ENCODE data around the gene DDX19B.
A peak's percentile ranks its signal among the peaks of the same experiment; 100 is the strongest.
"Not testable (repeated sequence)": the region's sequence is repeated elsewhere in the genome, so short reads cannot be mapped to it uniquely, and the experiment has no call there.

DDX19B gene

GRCh38 chr16:70287304-70287971, 11.5 kb upstream of the DDX19B start:
- not testable (repeated sequence) for DNase-seq (ENCODE audit: low read depth)

GRCh38 chr16:70289229-70290094, 9.5 kb upstream of the DDX19B start, which contains the start of gene AARS1:
Gene AARS1 (minus strand): TSS chr16:70289506. CDS start chr16:70282763, 6,743 bp downstream.
- DNase-seq (ENCODE audit: low read depth): peak; percentile 84

- no peak for DNase-seq (ENCODE audit: low read depth)
Measured at GRCh38 chr16:70290949-70291519, 8.0 kb upstream of the DDX19B start.

- not testable (repeated sequence) for DNase-seq (ENCODE audit: low read depth)
Measured at GRCh38 chr16:70292148-70292547, 6.8 kb upstream of the DDX19B start.

- no peak for DNase-seq (ENCODE audit: low read depth)
Measured at GRCh38 chr16:70294385-70295025, 4.5 kb upstream of the DDX19B start.

- no peak for DNase-seq (ENCODE audit: low read depth)
Measured at GRCh38 chr16:70295634-70296033, 3.4 kb upstream of the DDX19B start.

GRCh38 chr16:70301121-70301520, 2.1 kb downstream of the DDX19B start:
- DNase-seq (ENCODE audit: low read depth): no peak

- no peak for DNase-seq (ENCODE audit: low read depth)
Measured at GRCh38 chr16:70302745-70303144, 3.8 kb downstream of the DDX19B start.

GRCh38 chr16:70304892-70305448, 6.0 kb downstream of the DDX19B start:
- DNase-seq (ENCODE audit: low read depth): no peak

GRCh38 chr16:70306880-70307279, 7.9 kb downstream of the DDX19B start:
- no peak for DNase-seq (ENCODE audit: low read depth)

- DNase-seq (ENCODE audit: low read depth): not testable (repeated sequence)
Measured at GRCh38 chr16:70307726-70308125, 8.7 kb downstream of the DDX19B start.

- no peak for DNase-seq (ENCODE audit: low read depth)
Measured at GRCh38 chr16:70320121-70320520, 21.1 kb downstream of the DDX19B start.

- no peak for DNase-seq (ENCODE audit: low read depth)
Measured at GRCh38 chr16:70324998-70325747, 26.2 kb downstream of the DDX19B start.

GRCh38 chr16:70331091-70331490, 32.1 kb downstream of the DDX19B start:
- no peak for DNase-seq (ENCODE audit: low read depth)

- no peak for DNase-seq (ENCODE audit: low read depth)
Measured at GRCh38 chr16:70331588-70332358, 32.8 kb downstream of the DDX19B start.

- not testable (repeated sequence) for DNase-seq (ENCODE audit: low read depth)
Measured at GRCh38 chr16:70332728-70333127, 33.7 kb downstream of the DDX19B start.

- DNase-seq (ENCODE audit: low read depth): no peak
Measured at GRCh38 chr16:70337814-70338213, 38.8 kb downstream of the DDX19B start.

- no peak for DNase-seq (ENCODE audit: low read depth)
Measured at GRCh38 chr16:70341600-70341999, 42.6 kb downstream of the DDX19B start.

GRCh38 chr16:70342016-70342415, 43.0 kb downstream of the DDX19B start:
- no peak for DNase-seq (ENCODE audit: low read depth)

- no peak for DNase-seq (ENCODE audit: low read depth)
Measured at GRCh38 chr16:70345840-70346239, 46.9 kb downstream of the DDX19B start.

- DNase-seq (ENCODE audit: low read depth): no peak
Measured at GRCh38 chr16:70348991-70349390, 50.0 kb downstream of the DDX19B start.
